Prostate gland (tissue), 2 donors: ENCODE measurements around the gene DLG4. TPM values are rescaled to one million over a fixed set of nuclear protein-coding genes. Genes with fewer than 3 reads are reported as not detected.

Experiments
- DNase-seq: peaks from one replicate; pipeline ENCODE4 v3.0.0-alpha.2; 2019; ENCODE audit warnings: low spot score
- H3K27ac ChIP-seq, 2 donors: fragments of 200-600 bp; sonication (generic); 2 replicates each; pipeline ENCODE4 v1.5.1; 2017 to 2019
- H3K27me3 ChIP-seq: fragments of 200-600 bp; sonication (generic); replicated peaks from 2 replicates; pipeline ENCODE4 v1.5.1; 2019; ENCODE audit not compliant: insufficient read depth
- H3K36me3 ChIP-seq, 2 donors: fragments of 200-600 bp; sonication (generic); 1 replicate in 1 of 2; 2 replicates in 1 of 2; pipeline versions ENCODE4 v1.5.1 to v1.8.1; 2017 to 2019
- H3K4me1 ChIP-seq: fragments of 200-600 bp; sonication (generic); replicated peaks from 2 replicates; pipeline ENCODE4 v1.5.1; 2019
- H3K4me3 ChIP-seq, 2 donors: fragments of 200-600 bp; sonication (generic); 2 replicates each; pipeline ENCODE4 v1.5.1; 2017 to 2019
- H3K9me3 ChIP-seq: fragments of 200-600 bp; sonication (generic); 2 replicates; pipeline ENCODE4 v1.5.1; 2017
- CTCF ChIP-seq, 4 experiments: fragments of 200-600 bp in 2 of 4; fragments of 450-650 bp in 2 of 4; sonication (generic) in 2 of 4; IDR thresholded peaks; 1 replicate in 3 of 4; 2 replicates in 1 of 4; pipeline ENCODE4 v1.5.1; 2016 to 2019; ENCODE audit warnings: antibody characterized with exemption in 4 of 4, mild to moderate bottlenecking in 2 of 4, moderate library complexity in 2 of 4
- POLR2A ChIP-seq: fragments of 450-650 bp; IDR thresholded peaks from one replicate; pipeline ENCODE4 v1.6.1; 2016; ENCODE audit warnings: antibody characterized with exemption, mild to moderate bottlenecking
- POLR2AphosphoS5 ChIP-seq: sonication (generic); formaldehyde crosslinking; IDR thresholded peaks from one replicate; pipeline ENCODE4 v1.6.1; 2017; ENCODE audit warnings: antibody characterized with exemption
- WGBS: methylation state at CpG from one replicate; pipeline ENCODE4 v1.1.5; 2018; 5-methylcytosine and 5-hydroxymethylcytosine counted together
- intact Hi-C: fragments of 100-400 bp; cut with DNase I; formaldehyde crosslinking; loops from one replicate; pipeline ENCODE4 v1.14.2; 2022
- total RNA-seq, 2 donors: library from RNA; depleted of rRNA; stranded (reverse); fragments of >200 nt; gene quantifications; one replicate each; pipeline ENCODE4 v1.1.0, GENCODE V29; 2016

The DLG4 gene
- total RNA-seq, 2 donors from 2014 or later = 9.3 to 31.6 TPM

- Histone ChIP-seq H3K9me3 (no peaks in the 10 kb centered on the region), H3K4me3 (no peak overlapping the region), H3K4me1 (peaks cover 18% of the 10 kb centered on the region), H3K27me3 (no peaks in the 10 kb centered on the region), H3K36me3 (peaks cover 2 to 20% of the 10 kb centered on the region in 2 donors), H3K27ac (peak overlapping the region; percentile 97 to 99)
- intact Hi-C loops = no loop called here
- no peak for DNase-seq
- 77% methylated on average over 15 of the region's 15 CpGs for WGBS
- TF ChIP-seq POLR2AphosphoS5 (no peak), CTCF (IDR thresholded peaks at IDR 0.05) (no peak), POLR2A (no peak)
Measured at GRCh38 chr17:7222093-7222971, 2.7 kb upstream of the DLG4 start.

GRCh38 chr17:7221278-7222092, 1.8 kb upstream of the DLG4 start:
- no peak for TF ChIP-seq POLR2A
- TF ChIP-seq CTCF (IDR thresholded peaks at IDR 0.05) = no peak
- TF ChIP-seq POLR2AphosphoS5 = no peak
- WGBS = 69% methylated on average over 10 of the region's 10 CpGs
- H3K27ac ChIP-seq = peak overlapping the region; percentile 97 to 99
- H3K4me3 ChIP-seq = peak overlapping the region; percentile 74 to 86
- DNase-seq = no peak
- H3K36me3 ChIP-seq = peaks cover 0 to 20% of the 10 kb centered on the region in 2 donors
- H3K27me3 ChIP-seq = no peaks in the 10 kb centered on the region
- H3K9me3 ChIP-seq = no peaks in the 10 kb centered on the region
- intact Hi-C loops = no loop called here
- H3K4me1 ChIP-seq = peaks cover 18% of the 10 kb centered on the region

- peaks cover 18% of the 10 kb centered on the region for H3K4me1 ChIP-seq
- peaks cover 0 to 20% of the 10 kb centered on the region in 2 donors for H3K36me3 ChIP-seq
- TF ChIP-seq POLR2A (no peak), CTCF (IDR thresholded peaks at IDR 0.05) (peak in 3 of 4 experiments; percentile 32 to 60 (median 51)), POLR2AphosphoS5 (peak; percentile 40)
- no peaks in the 10 kb centered on the region for H3K27me3 ChIP-seq
- WGBS = 18% methylated on average over 11 of the region's 11 CpGs
- no peaks in the 10 kb centered on the region for H3K9me3 ChIP-seq
- H3K27ac ChIP-seq = peak overlapping the region; percentile 97 to 99
- intact Hi-C loops = no loop called here
- H3K4me3 ChIP-seq = peak overlapping the region; percentile 74 to 86
- DNase-seq = peak; percentile 79
Measured at GRCh38 chr17:7220593-7221277, 1.1 kb upstream of the DLG4 start.

- no peak for TF ChIP-seq CTCF (IDR thresholded peaks at IDR 0.05)
- no peak for TF ChIP-seq POLR2AphosphoS5
- no peak for TF ChIP-seq POLR2A
- H3K4me3 ChIP-seq = peak overlapping the region; percentile 74 to 86
- peaks cover 18% of the 10 kb centered on the region for H3K4me1 ChIP-seq
- WGBS = 17% methylated on average over 12 of the region's 12 CpGs
- no peaks in the 10 kb centered on the region for H3K9me3 ChIP-seq
- no peak for DNase-seq
- no peaks in the 10 kb centered on the region for H3K27me3 ChIP-seq
- H3K36me3 ChIP-seq = peaks cover 0 to 15% of the 10 kb centered on the region in 2 donors
- H3K27ac ChIP-seq = peak overlapping the region; percentile 97 to 99
- intact Hi-C loops = no loop called here
Measured at GRCh38 chr17:7219229-7219811, 316 bp downstream of the DLG4 start.
